IgD-negative memory B cell (primary cell): Measurements from ENCODE around the gene SLC15A1. TPM values are rescaled to one million over a fixed set of nuclear protein-coding genes. Genes with fewer than 3 reads are reported as not detected.

ENCODE experiments used
- H3K27ac Mint-ChIP-seq, 3 donors: one replicate each; pipeline ENCODE4 v1.8.0; 2020 to 2022; ENCODE audit warnings: mild to moderate bottlenecking in 3 of 3, mixed read lengths in 3 of 3, moderate library complexity in 1 of 3
- H3K27me3 Mint-ChIP-seq: one replicate; pipeline ENCODE4 v1.8.0; 2021; ENCODE audit warnings: mixed read lengths
- H3K36me3 Mint-ChIP-seq: one replicate; pipeline ENCODE4 v1.8.0; 2020; ENCODE audit warnings: mild to moderate bottlenecking, mixed read lengths
- H3K4me1 Mint-ChIP-seq, 3 donors: one replicate each; pipeline ENCODE4 v1.8.0; 2020 to 2022; ENCODE audit warnings: mixed read lengths in 3 of 3, mild to moderate bottlenecking in 1 of 3
- H3K4me3 Mint-ChIP-seq, 4 donors: one replicate each; pipeline ENCODE4 v1.8.0; 2020 to 2022; ENCODE audit warnings: mild to moderate bottlenecking in 4 of 4, mixed read lengths in 4 of 4, moderate library complexity in 3 of 4
- H3K9me3 Mint-ChIP-seq, 3 donors: one replicate each; pipeline ENCODE4 v1.8.0; 2020 to 2021; ENCODE audit warnings: mixed read lengths in 3 of 3, mild to moderate bottlenecking in 1 of 3
- polyA plus RNA-seq: library from polyadenylated mRNA; unstranded; fragments of 300-500 nt; fragmentation: Illumina TruSeq; gene quantifications from one replicate; pipeline ENCODE4 v1.2.3, GENCODE V29; 2021

Gene SLC15A1
- polyA plus RNA-seq, 1 donor from 2014 or later = not detected

DNA sequence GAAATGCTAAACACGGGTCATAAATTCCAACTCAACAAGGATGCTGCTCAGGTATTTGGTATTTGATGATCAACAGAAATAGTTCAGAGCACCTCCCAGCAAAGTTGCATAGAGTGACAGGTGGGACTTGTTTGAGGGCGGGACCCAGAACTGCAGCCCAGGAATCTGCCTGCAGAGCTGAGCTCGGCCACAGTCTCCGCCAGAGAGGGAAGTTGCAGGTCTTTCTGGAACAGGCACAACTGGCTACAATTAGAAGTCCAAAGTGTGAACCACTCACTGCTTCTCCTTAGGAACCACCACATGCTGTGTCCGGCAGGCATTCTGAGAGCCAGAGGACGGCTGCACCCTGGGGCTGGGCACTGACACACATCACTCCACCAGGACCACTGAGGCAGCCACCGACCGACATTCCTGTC is 1.1 kb downstream of the SLC15A1 start:
- peaks cover 38% of the 10 kb centered on the region for H3K27me3 Mint-ChIP-seq
- no peak overlapping the region for H3K4me3 Mint-ChIP-seq
- H3K9me3 Mint-ChIP-seq = peaks cover 4 to 7% (median 6%) of the 10 kb centered on the region in 3 donors
- no peak overlapping the region for H3K27ac Mint-ChIP-seq
- peaks cover 0 to 2% (median 0%) of the 10 kb centered on the region in 3 donors for H3K4me1 Mint-ChIP-seq
- H3K36me3 Mint-ChIP-seq = no peaks in the 10 kb centered on the region

GRCh38 chr13:98749501-98749900 is 3.0 kb downstream of the SLC15A1 start:
- Mint-ChIP-seq H3K4me3 (no peak overlapping the region), H3K27me3 (peaks cover 36% of the 10 kb centered on the region), H3K9me3 (peaks cover 4 to 7% (median 6%) of the 10 kb centered on the region in 3 donors), H3K27ac (no peak overlapping the region), H3K4me1 (peaks cover 0 to 2% (median 0%) of the 10 kb centered on the region in 3 donors), H3K36me3 (no peaks in the 10 kb centered on the region)

DNA sequence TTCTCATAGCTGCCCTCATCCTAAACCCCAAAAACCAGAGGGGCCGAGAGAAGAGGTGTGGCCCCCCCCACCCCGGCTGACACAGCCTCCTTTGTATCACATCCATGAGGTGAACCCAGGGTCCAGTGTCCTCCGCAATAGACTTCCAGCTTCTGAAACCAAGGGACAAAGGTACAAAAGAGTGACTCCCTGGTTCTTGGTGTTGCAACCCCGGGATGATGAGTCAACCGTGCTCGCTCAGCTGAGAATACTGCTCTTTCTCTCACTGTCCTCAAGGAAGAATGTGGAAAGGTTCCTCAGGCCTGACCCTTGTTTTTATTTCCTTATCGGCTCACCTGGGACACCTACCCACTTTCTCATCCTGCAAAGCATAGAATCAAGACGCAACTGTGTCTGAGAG is 5.5 kb downstream of the SLC15A1 start:
- Mint-ChIP-seq H3K36me3 (no peaks in the 10 kb centered on the region), H3K4me3 (no peak overlapping the region), H3K4me1 (no peaks in the 10 kb centered on the region), H3K9me3 (no peaks in the 10 kb centered on the region), H3K27ac (no peak overlapping the region), H3K27me3 (peaks cover 23% of the 10 kb centered on the region)

- Mint-ChIP-seq H3K36me3 (peaks cover 4% of the 10 kb centered on the region), H3K4me3 (no peak overlapping the region), H3K4me1 (no peaks in the 10 kb centered on the region), H3K9me3 (peaks cover 2 to 9% (median 5%) of the 10 kb centered on the region in 3 donors), H3K27ac (no peak overlapping the region), H3K27me3 (peaks cover 2% of the 10 kb centered on the region)
These were observed 9.1 kb downstream of the SLC15A1 start for GRCh38 chr13:98743377-98743776.

DNA sequence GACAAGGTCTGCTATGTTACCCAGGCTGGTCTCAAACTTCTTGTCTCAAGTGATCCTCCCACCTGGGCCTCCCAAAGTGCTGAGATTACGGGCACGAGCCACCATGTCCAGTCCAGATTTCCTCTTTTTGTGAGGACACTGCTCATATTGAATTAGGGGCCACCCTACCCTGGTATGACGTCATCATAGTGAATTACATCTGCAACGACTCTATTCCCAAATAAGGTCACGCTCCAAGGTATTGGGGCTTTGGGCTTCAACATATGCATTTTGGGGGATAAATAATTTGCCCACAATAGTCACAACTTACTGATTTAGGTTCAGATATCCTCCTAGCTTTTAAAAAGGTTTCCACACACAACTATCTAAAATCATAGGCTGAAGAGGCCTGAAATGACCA is 9.5 kb downstream of the SLC15A1 start:
- peaks cover 4% of the 10 kb centered on the region for H3K36me3 Mint-ChIP-seq
- H3K4me3 Mint-ChIP-seq = no peak overlapping the region
- peaks cover 2 to 10% (median 5%) of the 10 kb centered on the region in 3 donors for H3K9me3 Mint-ChIP-seq
- no peaks in the 10 kb centered on the region for H3K4me1 Mint-ChIP-seq
- H3K27me3 Mint-ChIP-seq = peaks cover 2% of the 10 kb centered on the region
- H3K27ac Mint-ChIP-seq = no peak overlapping the region

- no peaks in the 10 kb centered on the region for H3K4me1 Mint-ChIP-seq
- no peak overlapping the region for H3K27ac Mint-ChIP-seq
- peaks cover 2% of the 10 kb centered on the region for H3K27me3 Mint-ChIP-seq
- peaks cover 4 to 16% (median 5%) of the 10 kb centered on the region in 3 donors for H3K9me3 Mint-ChIP-seq
- H3K36me3 Mint-ChIP-seq = peaks cover 4% of the 10 kb centered on the region
- H3K4me3 Mint-ChIP-seq = peak overlapping the region in 1 of 4 donors; percentile 63
These were observed 10.6 kb downstream of the SLC15A1 start for GRCh38 chr13:98741741-98742435.

GRCh38 chr13:98740131-98740530 is 12.3 kb downstream of the SLC15A1 start:
- H3K27me3 Mint-ChIP-seq = peaks cover 2% of the 10 kb centered on the region
- H3K4me3 Mint-ChIP-seq = no peak overlapping the region
- no peaks in the 10 kb centered on the region for H3K4me1 Mint-ChIP-seq
- H3K9me3 Mint-ChIP-seq = peaks cover 4 to 16% (median 5%) of the 10 kb centered on the region in 3 donors
- H3K27ac Mint-ChIP-seq = no peak overlapping the region
- peaks cover 4% of the 10 kb centered on the region for H3K36me3 Mint-ChIP-seq

DNA sequence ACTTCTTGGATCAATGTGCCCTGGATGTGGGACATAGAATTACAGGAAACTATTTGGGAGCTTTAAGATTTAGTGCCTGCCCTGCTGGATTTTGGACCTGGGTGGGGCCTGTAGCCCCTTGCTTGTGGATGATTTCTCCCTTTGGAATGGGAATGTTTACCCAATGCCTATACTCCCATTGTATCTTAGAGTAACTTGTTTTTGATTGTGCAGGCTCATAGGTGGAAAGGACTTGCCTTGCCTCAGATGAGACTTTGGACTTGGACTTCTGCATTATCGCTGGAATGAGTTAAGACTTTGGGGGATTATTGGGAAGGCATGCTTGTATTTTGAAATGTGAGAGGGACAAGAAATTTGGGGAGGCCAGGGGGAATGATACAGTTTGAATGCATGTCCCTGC is 13.5 kb downstream of the SLC15A1 start:
- Mint-ChIP-seq H3K27me3 (peaks cover 6% of the 10 kb centered on the region), H3K4me1 (no peaks in the 10 kb centered on the region), H3K36me3 (peaks cover 4% of the 10 kb centered on the region), H3K27ac (no peak overlapping the region), H3K9me3 (peaks cover 4 to 16% (median 6%) of the 10 kb centered on the region in 3 donors), H3K4me3 (peak overlapping the region in 1 of 4 donors; percentile 19)

DNA sequence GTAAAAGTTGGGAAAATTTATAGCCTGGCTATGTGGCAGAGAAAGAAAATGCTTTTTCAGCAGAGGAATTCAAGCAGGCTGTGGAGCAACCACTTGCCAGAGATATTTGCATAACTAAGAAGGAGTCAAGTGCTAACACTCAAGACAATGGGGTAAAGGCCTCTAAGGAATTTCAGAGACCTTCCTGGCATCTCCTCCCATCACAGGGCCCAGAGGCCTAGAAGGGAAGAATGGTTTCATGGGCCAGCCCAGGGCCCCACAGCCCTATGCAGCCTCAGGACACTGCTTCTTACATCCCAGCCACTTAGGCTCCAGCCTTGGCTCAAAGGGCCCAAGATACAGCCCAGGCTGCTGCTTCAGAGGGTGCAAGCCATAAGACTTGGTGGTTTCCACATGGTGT is 14.3 kb downstream of the SLC15A1 start:
- peaks cover 4 to 16% (median 6%) of the 10 kb centered on the region in 3 donors for H3K9me3 Mint-ChIP-seq
- H3K27me3 Mint-ChIP-seq = peaks cover 6% of the 10 kb centered on the region
- H3K4me1 Mint-ChIP-seq = no peaks in the 10 kb centered on the region
- H3K27ac Mint-ChIP-seq = no peak overlapping the region
- peaks cover 4% of the 10 kb centered on the region for H3K36me3 Mint-ChIP-seq
- no peak overlapping the region for H3K4me3 Mint-ChIP-seq

GRCh38 chr13:98731925-98732324 is 20.5 kb downstream of the SLC15A1 start:
- no peak overlapping the region for H3K27ac Mint-ChIP-seq
- H3K4me1 Mint-ChIP-seq = no peaks in the 10 kb centered on the region

DNA sequence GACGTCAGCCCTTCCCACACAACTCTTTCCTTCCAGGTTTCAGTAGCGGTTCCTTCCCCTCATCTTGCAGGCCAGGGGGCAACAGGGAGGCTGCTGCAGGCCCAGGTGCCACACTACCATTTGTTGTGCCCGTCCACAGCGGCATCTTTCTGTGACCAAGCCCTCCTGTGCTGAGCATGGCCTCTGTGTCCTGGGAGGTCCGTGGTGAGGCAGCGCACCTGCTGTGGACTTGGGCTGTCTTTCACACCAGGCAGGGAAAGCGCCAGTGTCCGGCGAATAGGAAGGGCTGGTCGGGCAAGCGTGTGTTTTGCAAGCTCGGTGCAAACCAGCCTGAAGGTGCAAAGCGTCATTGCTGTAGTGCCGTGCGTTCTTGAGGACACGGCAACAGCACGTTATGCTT is 21.4 kb downstream of the SLC15A1 start:
- Mint-ChIP-seq H3K27ac (no peak overlapping the region), H3K4me3 (no peak overlapping the region), H3K27me3 (peaks cover 14% of the 10 kb centered on the region), H3K9me3 (peaks cover 0 to 2% (median 0%) of the 10 kb centered on the region in 3 donors), H3K4me1 (no peaks in the 10 kb centered on the region), H3K36me3 (no peaks in the 10 kb centered on the region)

More at GRCh38 chr13:98731925-98732324, 20.5 kb downstream of the SLC15A1 start:
- H3K4me3 Mint-ChIP-seq = no peak overlapping the region
- peaks cover 0 to 2% (median 0%) of the 10 kb centered on the region in 3 donors for H3K9me3 Mint-ChIP-seq
- no peaks in the 10 kb centered on the region for H3K36me3 Mint-ChIP-seq
- peaks cover 14% of the 10 kb centered on the region for H3K27me3 Mint-ChIP-seq

DNA sequence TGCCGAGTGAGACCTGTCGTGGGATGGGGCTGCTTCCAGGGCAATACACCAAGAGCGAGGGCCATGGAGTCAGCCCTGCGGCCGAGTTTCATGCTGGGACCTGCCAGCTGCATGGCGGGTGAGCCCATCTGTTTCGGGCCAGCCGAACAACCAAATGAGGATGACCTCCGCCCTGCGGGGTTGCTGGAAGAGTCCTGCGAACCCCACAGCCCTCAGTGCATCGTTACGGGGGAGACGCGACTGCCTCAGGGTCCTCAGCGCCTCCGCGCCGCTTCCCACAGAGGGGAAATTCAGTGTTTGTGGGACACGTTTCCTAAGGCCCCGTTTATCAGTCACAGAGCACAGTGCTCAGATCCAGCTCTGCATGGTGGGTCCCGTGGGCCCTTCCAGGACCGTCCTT is 22.0 kb downstream of the SLC15A1 start:
- H3K9me3 Mint-ChIP-seq = peaks cover 0 to 2% (median 0%) of the 10 kb centered on the region in 3 donors
- H3K4me3 Mint-ChIP-seq = no peak overlapping the region
- H3K4me1 Mint-ChIP-seq = no peaks in the 10 kb centered on the region
- peaks cover 14% of the 10 kb centered on the region for H3K27me3 Mint-ChIP-seq
- H3K27ac Mint-ChIP-seq = no peak overlapping the region
- peaks cover 1% of the 10 kb centered on the region for H3K36me3 Mint-ChIP-seq

- no peak overlapping the region for H3K27ac Mint-ChIP-seq
- peaks cover 1% of the 10 kb centered on the region for H3K36me3 Mint-ChIP-seq
- peaks cover 0 to 2% (median 0%) of the 10 kb centered on the region in 3 donors for H3K4me1 Mint-ChIP-seq
- no peak overlapping the region for H3K4me3 Mint-ChIP-seq
- H3K9me3 Mint-ChIP-seq = no peaks in the 10 kb centered on the region
- H3K27me3 Mint-ChIP-seq = peaks cover 14% of the 10 kb centered on the region
These were observed 22.8 kb downstream of the SLC15A1 start for GRCh38 chr13:98729658-98730057.

GRCh38 chr13:98722958-98723357 is 29.5 kb downstream of the SLC15A1 start:
- peaks cover 1% of the 10 kb centered on the region for H3K36me3 Mint-ChIP-seq
- no peak overlapping the region for H3K4me3 Mint-ChIP-seq
- H3K27ac Mint-ChIP-seq = no peak overlapping the region
- H3K27me3 Mint-ChIP-seq = peaks cover 2% of the 10 kb centered on the region
- H3K9me3 Mint-ChIP-seq = peaks cover 0 to 1% (median 0%) of the 10 kb centered on the region in 3 donors
- H3K4me1 Mint-ChIP-seq = peaks cover 0 to 2% (median 0%) of the 10 kb centered on the region in 3 donors

DNA sequence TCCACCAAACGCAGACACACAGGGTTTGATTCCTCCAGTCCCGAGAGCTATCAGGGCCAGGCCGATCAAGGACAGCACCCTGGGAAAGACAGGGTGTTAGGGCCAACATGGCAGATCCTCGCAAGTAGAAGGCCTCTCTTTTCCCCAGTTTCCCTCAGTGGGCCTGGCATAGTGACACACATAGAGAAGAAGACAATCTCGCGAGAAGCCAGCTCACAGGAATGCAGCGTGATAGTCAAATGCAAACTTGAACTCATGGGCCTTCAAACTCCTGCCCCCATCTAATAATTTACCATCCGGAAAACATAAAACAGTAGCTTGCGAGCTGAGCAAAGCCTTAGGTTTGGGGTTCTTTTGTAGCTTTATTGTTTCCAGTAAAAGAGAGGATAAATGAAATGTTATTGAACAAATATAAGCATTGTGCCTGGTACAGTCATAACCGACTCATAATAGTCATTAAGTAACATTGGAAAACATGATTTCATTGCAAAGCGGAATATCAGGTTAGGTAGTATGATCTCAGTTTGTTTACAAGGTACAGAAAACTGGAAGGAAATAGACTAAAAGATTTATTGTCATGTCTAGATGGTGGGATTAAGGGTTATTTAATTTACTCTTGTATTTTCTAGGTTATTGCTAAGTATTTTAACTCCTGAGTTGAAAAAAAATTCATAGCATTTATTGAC is 30.5 kb downstream of the SLC15A1 start:
- H3K9me3 Mint-ChIP-seq = peaks cover 0 to 1% (median 0%) of the 10 kb centered on the region in 3 donors
- H3K4me3 Mint-ChIP-seq = no peak overlapping the region
- H3K27me3 Mint-ChIP-seq = peaks cover 2% of the 10 kb centered on the region
- peaks cover 0 to 2% (median 0%) of the 10 kb centered on the region in 3 donors for H3K4me1 Mint-ChIP-seq
- H3K36me3 Mint-ChIP-seq = peaks cover 1% of the 10 kb centered on the region
- H3K27ac Mint-ChIP-seq = no peak overlapping the region
